Naive thymus-derived CD4-positive, alpha-beta T cell (primary cell): ENCODE results near the gene SPEF1. TPM values are rescaled to one million over a fixed set of nuclear protein-coding genes. Genes with fewer than 3 reads are reported as not detected.

Source experiments
- ATAC-seq: fragments of 150-1000 bp; cut with Tn5 transposase; 2 replicates; pipeline ENCODE4 v1.10.0; 2021; ENCODE audit warnings: mild to moderate bottlenecking, moderate library complexity
- CTCF ChIA-PET: fragments of 350-600 bp; sonication (Branson Sonifier 250); formaldehyde crosslinking; loops from one replicate; lab custom pipeline; 2021; ENCODE audit warnings: antibody characterized with exemption; lab: Charles Lee
- POLR2A ChIA-PET: fragments of 350-600 bp; sonication (Branson Sonifier 250); formaldehyde crosslinking; loops from one replicate; lab custom pipeline; 2021; ENCODE audit warnings: antibody characterized with exemption, inconsistent platforms; lab: Charles Lee
- DNase-seq, 9 donors: peaks; one replicate each; pipeline versions ENCODE4 v3.0.0 to v3.0.0-alpha.2; 2020 to 2022; ENCODE audit warnings: mixed read lengths in 1 of 9
- H3K27ac ChIP-seq: one replicate; pipeline ENCODE4 v1.7.0; 2013; ENCODE audit warnings: mild to moderate bottlenecking, low read depth, low read length, moderate library complexity
- H3K27me3 ChIP-seq, 2 donors: one replicate each; pipeline ENCODE4 v1.7.0; 2013; ENCODE audit warnings: low read length in 2 of 2, mild to moderate bottlenecking in 2 of 2, moderate library complexity in 2 of 2; ENCODE audit not compliant: control insufficient read depth in 2 of 2, insufficient read depth in 2 of 2
- H3K36me3 ChIP-seq, 3 experiments: 1 replicate in 2 of 3; 2 replicates in 1 of 3; pipeline ENCODE4 v1.7.0; 2013; ENCODE audit warnings: low read length in 3 of 3, mild to moderate bottlenecking in 3 of 3, moderate library complexity in 1 of 3; ENCODE audit not compliant: insufficient read depth in 3 of 3, control insufficient read depth in 2 of 3
- H3K4me1 ChIP-seq, 2 donors: one replicate each; pipeline ENCODE4 v1.7.0; 2013; ENCODE audit warnings: low read length in 2 of 2, mild to moderate bottlenecking in 2 of 2, moderate library complexity in 1 of 2; ENCODE audit not compliant: control insufficient read depth in 2 of 2, insufficient read depth in 2 of 2
- H3K4me3 ChIP-seq: 2 replicates; pipeline ENCODE4 v1.7.0; 2013; ENCODE audit warnings: mild to moderate bottlenecking, low read length
- H3K9me3 ChIP-seq, 3 experiments: 1 replicate in 2 of 3; 2 replicates in 1 of 3; pipeline ENCODE4 v1.7.0; 2013; ENCODE audit warnings: low read length in 3 of 3; ENCODE audit not compliant: control insufficient read depth in 2 of 3
- H3K27ac Mint-ChIP-seq, 9 donors: one replicate each; pipeline ENCODE4 v1.8.0; 2020 to 2022; ENCODE audit warnings: mixed read lengths in 9 of 9, mild to moderate bottlenecking in 8 of 9, moderate library complexity in 5 of 9, inconsistent platforms in 2 of 9
- H3K27me3 Mint-ChIP-seq, 5 donors: one replicate each; pipeline ENCODE4 v1.8.0; 2021 to 2022; ENCODE audit warnings: mixed read lengths in 5 of 5, mild to moderate bottlenecking in 1 of 5
- H3K36me3 Mint-ChIP-seq, 5 donors: one replicate each; pipeline ENCODE4 v1.8.0; 2020 to 2022; ENCODE audit warnings: mixed read lengths in 5 of 5, mild to moderate bottlenecking in 3 of 5, inconsistent platforms in 1 of 5
- H3K4me1 Mint-ChIP-seq, 7 donors: one replicate each; pipeline ENCODE4 v1.8.0; 2020 to 2022; ENCODE audit warnings: mixed read lengths in 7 of 7, mild to moderate bottlenecking in 3 of 7, inconsistent platforms in 1 of 7
- H3K4me3 Mint-ChIP-seq, 10 donors: one replicate each; pipeline ENCODE4 v1.8.0; 2020 to 2022; ENCODE audit warnings: mild to moderate bottlenecking in 10 of 10, mixed read lengths in 10 of 10, moderate library complexity in 6 of 10, inconsistent platforms in 2 of 10
- H3K9me3 Mint-ChIP-seq, 11 donors: one replicate each; pipeline ENCODE4 v1.8.0; 2020 to 2022; ENCODE audit warnings: mixed read lengths in 11 of 11, mild to moderate bottlenecking in 4 of 11, inconsistent platforms in 1 of 11, moderate library complexity in 1 of 11
- intact Hi-C, 2 donors: fragments of 100-400 bp; cut with micrococcal nuclease; formaldehyde crosslinking; loops; one replicate each; pipeline ENCODE4 v1.15.1; 2023
- polyA plus RNA-seq, 2 donors: library from polyadenylated mRNA; unstranded; fragments of 300-500 nt; fragmentation: Illumina TruSeq; gene quantifications; one replicate each; pipeline ENCODE4 v1.2.3, GENCODE V29; 2021
- total RNA-seq, 6 experiments: library from RNA in 5 of 6; stranded (reverse) in 5 of 6; gene quantifications; 1 replicate in 5 of 6; 2 replicates in 1 of 6; pipeline ENCODE4 v1.2.3 and lab custom pipeline; 2021 to 2026

The SPEF1 gene
- total and polyA plus RNA-seq, 7 experiments from 2014 or later, result 0.24 to 0.32 (median 0.29) TPM; not detected in 4

GRCh38 chr20:3731944-3732326, 49.3 kb downstream of the SPEF1 start:
- Histone ChIP-seq H3K27ac (no peak overlapping the region), H3K36me3 (no peaks in the 10 kb centered on the region), H3K9me3 (no peaks in the 10 kb centered on the region), H3K4me1 (no peaks in the 10 kb centered on the region), H3K27me3 (peaks cover 0 to 2% of the 10 kb centered on the region in 2 donors), H3K4me3 (no peak overlapping the region)
- Mint-ChIP-seq H3K27ac (no peak overlapping the region), H3K4me3 (no peak overlapping the region), H3K36me3 (peaks cover 0 to 4% (median 0%) of the 10 kb centered on the region in 5 donors), H3K27me3 (peaks cover 40 to 72% (median 45%) of the 10 kb centered on the region in 5 donors), H3K4me1 (peaks cover 0 to 6% (median 0%) of the 10 kb centered on the region in 7 donors), H3K9me3 (peaks cover 0 to 2% (median 0%) of the 10 kb centered on the region in 11 donors)
- ATAC-seq, result no peak
- intact Hi-C loops, result no loop called here
- ChIA-PET CTCF (interaction anchor here (1.1 kb wide), 1 partner anchor 15 kb away, joined by 4 read pairs; no protein-coding TSS in a partner anchor), POLR2A (no interaction called here)
- no peak for DNase-seq

GRCh38 chr20:3730803-3731672, 50.2 kb downstream of the SPEF1 start:
- POLR2A ChIA-PET, result no interaction called here
- DNase-seq (no peak), ATAC-seq (no peak)
- intact Hi-C loops, result no loop called here
- Histone ChIP-seq H3K9me3 (no peaks in the 10 kb centered on the region), H3K27ac (no peak overlapping the region), H3K36me3 (no peaks in the 10 kb centered on the region), H3K27me3 (peaks cover 0 to 2% of the 10 kb centered on the region in 2 donors), H3K4me1 (no peaks in the 10 kb centered on the region), H3K4me3 (no peak overlapping the region)
- H3K9me3 Mint-ChIP-seq, result peaks cover 0 to 2% (median 0%) of the 10 kb centered on the region in 11 donors
- peak overlapping the region in 3 of 10 donors; percentile 3 to 28 (median 27) for H3K4me3 Mint-ChIP-seq
- H3K36me3 Mint-ChIP-seq, result peaks cover 0 to 4% (median 0%) of the 10 kb centered on the region in 5 donors
- peak overlapping the region in 1 of 9 donors; percentile 8 for H3K27ac Mint-ChIP-seq
- peaks cover 42 to 68% (median 48%) of the 10 kb centered on the region in 5 donors for H3K27me3 Mint-ChIP-seq
- H3K4me1 Mint-ChIP-seq, result peaks cover 0 to 6% (median 0%) of the 10 kb centered on the region in 7 donors
- CTCF ChIA-PET, result interaction anchor here (1.1 kb wide), 1 partner anchor 15 kb away, joined by 4 read pairs; no protein-coding TSS in a partner anchor

GRCh38 chr20:3729811-3730540, 51.3 kb downstream of the SPEF1 start:
- CTCF ChIA-PET, result no interaction called here
- peaks cover 0 to 4% (median 0%) of the 10 kb centered on the region in 5 donors for H3K36me3 Mint-ChIP-seq

GRCh38 chr20:3729378-3729777, 51.9 kb downstream of the SPEF1 start:
- CTCF ChIA-PET, result no interaction called here

More at GRCh38 chr20:3729811-3730540, 51.3 kb downstream of the SPEF1 start:
- H3K36me3 ChIP-seq, result no peaks in the 10 kb centered on the region
- Mint-ChIP-seq H3K4me1 (peaks cover 0 to 6% (median 0%) of the 10 kb centered on the region in 7 donors), H3K4me3 (no peak overlapping the region), H3K27ac (no peak overlapping the region), H3K9me3 (peaks cover 0 to 2% (median 0%) of the 10 kb centered on the region in 11 donors), H3K27me3 (peaks cover 44 to 59% (median 51%) of the 10 kb centered on the region in 5 donors)
- no peaks in the 10 kb centered on the region for H3K4me1 ChIP-seq
- POLR2A ChIA-PET, result no interaction called here
- DNase-seq (no peak), ATAC-seq (no peak)
- peaks cover 0 to 2% of the 10 kb centered on the region in 2 donors for H3K27me3 ChIP-seq
- H3K9me3 ChIP-seq, result no peaks in the 10 kb centered on the region
- no peak overlapping the region for H3K27ac ChIP-seq
- intact Hi-C loops, result no loop called here
- H3K4me3 ChIP-seq, result no peak overlapping the region

GRCh38 chr20:3728876-3729275, 52.4 kb downstream of the SPEF1 start:
- Histone ChIP-seq H3K36me3 (no peaks in the 10 kb centered on the region), H3K27me3 (peaks cover 0 to 2% of the 10 kb centered on the region in 2 donors), H3K4me1 (no peaks in the 10 kb centered on the region), H3K9me3 (no peaks in the 10 kb centered on the region), H3K4me3 (no peak overlapping the region), H3K27ac (no peak overlapping the region)
- no peak for ATAC-seq
- Mint-ChIP-seq H3K36me3 (peaks cover 0 to 4% (median 0%) of the 10 kb centered on the region in 5 donors), H3K9me3 (peaks cover 0 to 2% (median 0%) of the 10 kb centered on the region in 11 donors), H3K4me1 (peaks cover 0 to 6% (median 0%) of the 10 kb centered on the region in 7 donors), H3K4me3 (no peak overlapping the region), H3K27me3 (peaks cover 47 to 60% (median 54%) of the 10 kb centered on the region in 5 donors), H3K27ac (no peak overlapping the region)
- ChIA-PET CTCF (no interaction called here), POLR2A (no interaction called here)
- DNase-seq, result no peak
- intact Hi-C loops, result no loop called here

More at GRCh38 chr20:3729378-3729777, 51.9 kb downstream of the SPEF1 start:
- no peak overlapping the region for H3K4me3 Mint-ChIP-seq
- no peak overlapping the region for H3K27ac Mint-ChIP-seq
- H3K36me3 ChIP-seq, result no peaks in the 10 kb centered on the region
- no peak for DNase-seq
- H3K9me3 Mint-ChIP-seq, result peaks cover 0 to 2% (median 0%) of the 10 kb centered on the region in 11 donors
- peaks cover 0 to 2% of the 10 kb centered on the region in 2 donors for H3K27me3 ChIP-seq
- H3K9me3 ChIP-seq, result no peaks in the 10 kb centered on the region
- POLR2A ChIA-PET, result no interaction called here
- no peak overlapping the region for H3K4me3 ChIP-seq
- intact Hi-C loops, result no loop called here
- peaks cover 47 to 58% (median 55%) of the 10 kb centered on the region in 5 donors for H3K27me3 Mint-ChIP-seq
- peaks cover 0 to 6% (median 0%) of the 10 kb centered on the region in 7 donors for H3K4me1 Mint-ChIP-seq
- ATAC-seq, result no peak
- peaks cover 0 to 4% (median 0%) of the 10 kb centered on the region in 5 donors for H3K36me3 Mint-ChIP-seq
- no peaks in the 10 kb centered on the region for H3K4me1 ChIP-seq
- no peak overlapping the region for H3K27ac ChIP-seq

GRCh38 chr20:3728354-3728753, 52.9 kb downstream of the SPEF1 start:
- peaks cover 0 to 4% (median 0%) of the 10 kb centered on the region in 5 donors for H3K36me3 Mint-ChIP-seq
- ChIA-PET POLR2A (no interaction called here), CTCF (no interaction called here)
- no peak for ATAC-seq
- H3K4me3 Mint-ChIP-seq, result no peak overlapping the region
- no peak overlapping the region for H3K27ac Mint-ChIP-seq
- Histone ChIP-seq H3K36me3 (no peaks in the 10 kb centered on the region), H3K4me1 (no peaks in the 10 kb centered on the region), H3K4me3 (no peak overlapping the region), H3K9me3 (no peaks in the 10 kb centered on the region), H3K27me3 (peaks cover 0 to 2% of the 10 kb centered on the region in 2 donors), H3K27ac (no peak overlapping the region)
- DNase-seq, result no peak
- peaks cover 44 to 59% (median 51%) of the 10 kb centered on the region in 5 donors for H3K27me3 Mint-ChIP-seq
- intact Hi-C loops, result no loop called here
- peaks cover 0 to 2% (median 0%) of the 10 kb centered on the region in 11 donors for H3K9me3 Mint-ChIP-seq
- H3K4me1 Mint-ChIP-seq, result peaks cover 0 to 6% (median 0%) of the 10 kb centered on the region in 7 donors
